Stimulated activated CD8-positive, alpha-beta memory T cell treated with anti-CD3 and anti-CD28 coated beads, Interleukin-15, amount 100 ng/mL, for 24 hours (primary cell): ENCODE results near the gene ASPDH.
A peak's percentile ranks its signal among the peaks of the same experiment; 100 is the strongest.

Source experiments
- DNase-seq: peaks from one replicate; pipeline ENCODE4 v3.0.0-alpha.2; 2020; ENCODE audit warnings: low read depth

ASPDH gene

DNA sequence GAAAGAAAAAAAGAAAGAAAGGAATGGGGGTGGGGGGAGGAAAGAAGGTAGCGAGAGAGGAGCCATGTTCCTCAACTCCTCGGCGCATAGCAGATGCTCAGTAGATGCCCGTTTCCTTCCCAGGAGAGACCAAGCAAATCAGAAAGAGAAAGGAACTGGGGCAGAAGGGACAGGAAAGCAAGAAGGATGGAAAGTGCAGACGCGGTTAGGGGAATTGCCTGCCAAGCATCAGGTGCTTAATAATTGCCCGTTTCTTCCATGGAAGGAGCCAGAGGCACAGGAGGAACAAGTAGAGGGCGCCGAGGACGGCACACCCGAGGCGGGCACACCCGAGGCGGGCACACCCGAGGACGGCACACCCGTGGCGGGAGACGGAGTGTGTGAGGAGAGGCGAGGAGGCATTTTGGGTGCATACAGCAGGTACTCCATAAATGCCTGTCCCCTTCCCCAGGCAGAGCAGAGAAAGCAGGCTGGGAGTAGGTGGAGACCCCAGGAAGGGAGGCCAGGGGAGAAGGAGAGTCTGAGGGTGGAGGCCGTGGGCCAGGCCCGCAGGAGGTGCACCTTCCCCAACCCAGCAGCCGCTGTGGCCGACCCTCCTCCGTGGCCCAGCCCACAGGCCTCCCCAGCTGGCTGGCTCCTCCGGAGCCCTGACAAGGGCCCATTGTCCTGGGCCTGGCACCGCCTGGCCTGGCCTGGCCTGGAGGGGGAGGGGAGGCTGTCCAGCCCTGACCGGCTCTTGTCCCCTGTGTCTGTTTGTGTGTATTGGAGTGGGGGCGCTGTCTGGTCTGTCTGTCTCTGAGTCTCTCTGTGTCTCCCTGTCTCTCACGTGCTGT, 17.3 kb downstream of the ASPDH start:
- DNase-seq: no peak

DNA sequence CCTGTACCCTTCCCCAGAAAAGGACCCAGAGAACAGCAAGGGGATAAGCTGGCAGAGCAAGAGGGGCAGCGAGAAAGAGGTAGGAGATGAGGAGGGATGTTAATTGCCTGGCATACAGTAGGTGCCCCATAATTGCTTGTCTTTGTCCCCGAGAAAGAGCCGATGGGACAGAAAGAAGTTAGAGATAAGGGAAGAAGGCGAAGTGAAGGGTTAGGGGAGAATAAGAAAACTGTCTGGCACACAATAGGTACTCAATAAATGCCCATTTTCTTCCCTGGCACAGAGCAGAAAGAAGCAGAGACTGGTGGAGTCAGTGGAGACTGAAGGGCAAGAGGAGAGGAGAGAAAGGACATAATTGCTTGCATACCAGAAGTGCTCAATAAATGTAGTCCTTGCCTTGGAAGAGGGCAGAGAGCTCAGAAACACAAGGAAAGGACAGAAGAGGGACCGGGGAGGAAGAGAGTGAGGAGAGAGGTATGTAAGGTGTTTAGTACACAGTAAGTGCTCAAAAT, 18.6 kb downstream of the ASPDH start:
- no peak for DNase-seq

DNA sequence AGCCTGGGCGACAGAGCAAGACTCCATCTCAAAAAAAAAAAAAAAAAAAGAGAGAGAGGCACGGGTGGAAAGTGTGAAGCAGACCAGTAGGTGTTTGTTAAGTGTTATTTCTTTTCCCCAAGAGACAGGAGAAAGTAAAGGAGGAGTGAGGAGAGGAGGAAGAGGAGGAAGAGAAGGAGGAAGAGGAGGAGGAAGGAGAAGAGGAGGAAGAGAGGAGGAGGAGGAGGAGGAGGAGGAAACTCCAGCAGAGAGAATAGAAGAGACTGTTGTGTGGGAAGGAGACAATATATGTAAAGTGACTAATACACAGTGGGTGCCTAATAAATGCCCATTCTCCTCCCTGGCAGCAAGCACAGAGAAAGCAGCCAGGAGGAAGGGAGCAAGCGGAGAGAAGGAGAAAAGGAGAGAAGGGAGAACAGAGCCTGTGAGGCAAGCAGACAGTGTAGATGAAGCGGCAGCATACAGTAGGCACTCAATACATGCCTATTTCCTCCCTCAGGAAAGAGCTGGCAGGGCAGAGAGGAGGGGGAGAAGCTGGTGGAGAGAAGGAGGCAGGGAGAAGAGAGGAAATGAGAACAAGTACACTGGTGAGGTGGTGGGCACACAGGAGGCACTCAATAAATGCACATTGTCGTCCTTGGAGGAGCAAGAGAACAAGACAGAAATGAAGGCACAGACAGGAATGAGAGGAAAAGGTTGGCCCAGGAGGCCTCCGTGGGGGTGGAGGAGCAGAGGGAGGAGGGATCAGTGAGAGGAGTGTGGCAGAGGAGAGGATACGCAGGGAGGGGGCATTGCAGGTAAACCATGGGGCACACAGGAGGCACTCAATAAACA, 19.3 kb downstream of the ASPDH start:
- DNase-seq: no peak

DNA sequence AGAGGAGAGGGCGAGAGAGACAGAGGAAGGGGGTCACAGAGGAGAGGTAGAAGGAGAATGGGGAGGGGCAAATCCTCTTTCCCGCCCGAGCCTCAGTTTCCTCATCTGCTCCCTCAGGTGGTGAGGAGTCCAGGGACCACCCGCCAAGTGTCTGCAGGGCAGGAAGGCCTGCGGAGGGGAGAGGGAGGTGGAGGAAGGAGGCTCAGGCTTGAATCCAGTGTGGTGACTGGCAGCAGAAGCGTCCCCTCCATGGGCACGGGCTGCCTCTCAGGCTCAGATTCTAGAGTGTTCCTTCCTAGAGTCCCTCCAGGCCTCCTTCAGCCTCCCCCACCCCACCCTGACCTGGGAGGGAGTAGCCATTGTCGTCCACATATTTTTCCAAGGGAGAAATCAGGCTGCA, 20.5 kb downstream of the ASPDH start:
- DNase-seq: no peak

DNA sequence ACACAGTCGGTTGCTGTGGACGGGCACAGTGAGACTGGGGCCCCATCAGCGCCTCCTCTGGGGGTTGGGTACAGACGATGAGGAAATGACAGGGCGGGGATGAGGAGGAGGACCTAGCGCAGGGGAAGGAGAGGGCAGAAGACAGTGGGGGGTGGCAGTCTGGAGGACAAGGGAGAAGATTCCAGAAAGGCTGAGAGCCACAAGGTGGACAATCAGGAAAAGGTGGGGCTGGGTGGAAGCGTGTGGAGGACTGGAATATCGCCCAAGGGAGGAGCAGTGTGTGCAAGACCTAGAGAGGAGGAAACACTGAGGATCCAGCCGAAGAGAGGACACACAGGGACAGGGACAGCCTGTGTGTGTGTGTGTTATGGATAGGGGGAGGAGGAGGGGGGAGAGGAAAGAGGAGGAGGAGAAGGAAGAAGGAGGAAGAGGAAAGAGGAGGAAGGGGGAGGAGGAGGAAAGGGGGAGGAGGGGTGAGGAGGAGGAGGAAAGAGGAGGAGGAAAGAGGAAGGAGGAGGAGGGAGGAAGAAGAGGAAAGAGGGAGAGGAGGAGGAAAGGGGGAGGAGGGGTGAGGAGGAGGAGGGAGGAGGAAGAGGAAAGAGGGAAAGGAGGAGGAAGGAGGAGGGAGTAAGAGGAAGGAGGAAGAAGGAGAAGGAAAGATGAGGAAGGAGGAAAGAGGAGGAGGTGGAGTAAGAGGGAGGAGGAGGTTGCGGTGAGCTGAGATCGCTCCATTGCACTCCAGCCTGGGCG, 21.2 kb downstream of the ASPDH start:
- no peak for DNase-seq

DNA sequence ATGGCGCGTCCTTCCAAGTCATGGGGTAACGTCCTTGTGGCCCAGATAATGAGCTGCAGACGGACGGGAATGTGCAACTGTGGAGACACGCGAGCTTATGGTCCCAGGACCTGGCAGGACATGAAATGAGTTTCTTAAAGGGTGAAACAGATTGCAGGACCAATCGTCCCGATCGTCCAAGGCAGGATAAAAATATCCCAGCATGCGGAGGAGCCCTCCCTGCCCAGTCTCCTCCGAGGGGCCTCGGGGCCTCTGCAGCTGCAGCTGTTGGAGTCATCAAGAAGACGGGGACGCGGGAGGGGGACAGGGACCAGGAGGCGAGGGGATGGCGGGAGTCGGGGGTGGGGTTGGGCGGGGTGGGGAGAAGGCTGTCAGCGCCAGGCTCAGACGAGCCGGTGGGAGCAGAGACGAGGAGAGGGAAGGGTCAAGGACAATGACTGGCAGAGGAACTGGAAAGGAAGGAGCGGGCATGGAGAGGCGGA, 22.7 kb downstream of the ASPDH start:
- no peak for DNase-seq

DNA sequence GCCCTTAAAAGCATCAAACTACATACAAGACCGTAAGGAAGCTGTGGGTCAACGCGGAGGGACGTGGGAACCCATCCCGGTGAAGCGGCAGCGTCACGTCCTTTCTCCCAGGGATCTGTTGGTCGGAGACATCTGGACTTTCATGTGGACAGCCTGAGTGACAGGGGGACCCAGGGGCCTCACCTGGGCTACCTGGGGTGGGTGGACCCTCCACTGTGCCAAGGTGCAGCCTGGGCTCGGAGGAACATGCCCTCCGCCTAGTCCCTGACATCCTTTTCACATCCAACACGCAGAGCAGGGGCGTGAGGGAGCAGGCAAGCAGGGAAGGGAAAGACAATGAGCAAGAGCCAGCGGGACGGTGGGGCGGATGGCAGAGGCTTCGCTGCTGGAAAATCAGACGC, 23.3 kb downstream of the ASPDH start:
- DNase-seq: no peak

DNA sequence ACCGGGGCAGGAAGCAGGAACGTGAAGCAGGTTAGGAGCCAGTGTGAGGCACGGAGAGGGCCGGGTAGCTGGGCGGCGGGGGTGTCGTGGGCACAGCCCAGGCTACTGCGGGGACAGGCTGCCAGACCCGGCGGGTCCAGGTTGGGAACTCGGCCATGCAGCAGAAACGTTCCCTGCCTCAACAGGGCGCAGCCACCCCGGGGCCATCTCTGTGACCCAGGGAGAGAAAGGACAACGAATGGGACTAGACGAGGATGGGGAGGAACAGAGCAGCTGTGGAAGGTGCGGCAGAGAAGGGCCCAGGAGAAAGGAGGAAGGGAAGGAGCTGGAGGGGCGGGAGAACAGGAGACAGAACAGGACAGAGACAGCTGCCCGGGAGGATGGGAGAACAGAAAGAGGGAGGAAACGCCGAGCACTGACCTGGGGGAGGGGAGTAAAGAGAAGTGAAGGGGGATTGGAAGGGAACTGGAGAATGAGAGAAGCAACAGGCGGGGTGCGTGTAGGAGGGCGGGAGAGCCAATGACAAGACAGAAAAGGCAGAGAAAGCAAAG, 24.2 kb downstream of the ASPDH start:
- no peak for DNase-seq

DNA sequence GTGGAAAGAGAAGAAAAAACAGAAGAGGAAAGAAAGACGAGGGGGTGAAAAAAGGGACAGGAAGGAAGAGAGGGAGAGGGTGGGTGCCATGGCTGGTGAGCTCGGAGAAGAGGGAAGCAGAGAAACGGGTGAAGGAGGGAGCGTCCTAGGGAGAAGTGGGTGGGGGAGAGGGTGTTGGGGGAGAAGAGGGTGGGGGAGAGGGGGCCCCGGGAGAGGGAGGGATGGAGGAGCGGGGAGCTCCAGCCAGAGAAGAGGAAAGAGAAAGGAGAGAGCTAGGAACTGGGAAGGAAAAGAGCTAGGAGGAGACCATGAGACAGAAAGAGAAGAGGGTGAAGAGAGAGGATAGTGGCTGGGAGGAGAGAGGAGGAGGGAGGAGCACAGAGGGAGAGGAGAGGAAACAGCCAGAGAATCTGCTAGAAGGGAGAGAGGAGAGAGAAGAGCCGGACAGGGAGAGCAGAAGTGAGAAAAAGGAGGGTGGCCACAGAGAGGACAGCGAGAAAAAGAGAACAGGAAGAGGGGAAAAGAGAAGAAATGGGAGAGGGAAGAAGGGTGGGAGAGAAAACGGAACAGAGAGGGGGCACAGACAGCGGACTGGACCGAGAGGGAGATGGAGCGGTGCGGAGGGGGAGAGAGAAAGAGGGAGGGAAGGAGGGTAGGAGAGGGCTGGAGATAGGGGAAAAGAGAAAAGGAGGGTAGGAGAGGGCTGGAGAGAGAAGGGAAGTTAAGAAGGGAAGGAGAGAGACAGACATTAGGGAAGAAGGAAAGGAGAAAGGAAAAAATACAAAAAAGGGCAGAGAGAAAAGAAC, 25.1 kb downstream of the ASPDH start:
- no peak for DNase-seq

DNA sequence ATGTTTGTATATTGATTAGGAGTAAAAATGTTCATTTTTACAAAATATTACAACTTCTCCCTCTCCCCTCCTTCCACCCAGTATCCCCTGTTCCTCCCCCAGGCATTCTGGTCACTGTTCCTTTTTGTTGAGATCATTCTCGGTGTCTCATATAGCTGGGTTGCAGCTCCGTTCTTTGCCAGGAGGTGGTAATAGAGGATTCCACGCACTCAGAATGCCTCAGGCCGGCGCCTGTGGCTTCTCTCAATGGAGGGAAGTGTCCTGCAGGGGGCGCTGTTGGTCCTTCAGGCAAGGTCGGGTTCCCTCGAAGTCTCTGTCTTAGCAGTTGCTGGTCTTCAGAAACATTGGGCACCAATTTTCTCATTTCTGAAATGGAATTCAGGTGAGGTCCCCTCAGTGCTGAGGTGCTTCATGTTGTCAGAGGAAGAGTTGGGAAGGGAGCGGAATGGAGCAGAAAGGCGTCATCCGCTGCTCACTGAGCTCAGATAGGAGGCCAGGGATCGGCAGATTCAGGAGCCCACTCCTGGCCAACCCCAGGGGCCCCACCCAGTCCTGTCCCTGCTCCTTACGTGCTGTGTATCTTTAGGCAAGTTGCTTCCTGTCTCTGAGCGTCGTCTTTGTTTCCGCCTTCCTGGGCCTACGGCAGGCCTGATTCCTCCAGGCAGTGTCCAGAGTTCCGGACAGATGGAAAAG, 26.7 kb downstream of the ASPDH start:
- DNase-seq: peak; percentile 57

DNA sequence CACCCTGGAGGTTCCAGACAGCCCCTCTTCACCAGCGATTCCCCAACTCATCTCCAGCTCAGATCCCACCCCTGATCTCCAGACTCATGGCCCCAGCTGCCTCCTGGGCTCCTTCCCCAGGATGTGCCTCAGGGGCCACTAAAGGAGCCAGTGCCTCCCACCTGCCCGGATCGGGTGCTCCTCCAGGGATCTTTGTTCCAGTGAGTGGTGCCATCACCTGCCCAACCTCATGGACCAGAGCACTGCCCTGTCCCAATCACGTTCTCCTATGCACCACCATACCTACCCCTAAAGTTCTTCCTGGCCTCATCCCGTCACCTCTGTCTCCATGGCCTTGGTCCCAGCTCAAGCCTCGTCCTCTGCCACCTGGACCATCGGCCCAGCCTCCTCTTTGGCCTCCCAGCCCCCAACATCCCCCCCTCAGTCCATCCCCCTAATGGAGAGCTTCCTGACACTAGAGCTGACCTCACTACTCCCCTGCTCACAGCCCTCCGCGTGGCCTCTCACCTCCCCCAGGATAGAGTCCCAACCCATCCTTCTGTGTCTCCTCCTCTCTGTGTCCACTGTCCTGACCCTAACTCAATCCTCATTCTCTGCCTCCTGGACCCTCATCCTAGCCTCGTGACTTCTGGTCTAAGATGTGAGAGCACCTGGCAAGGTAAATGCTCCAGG, 28.3 kb downstream of the ASPDH start:
- DNase-seq: no peak

DNA sequence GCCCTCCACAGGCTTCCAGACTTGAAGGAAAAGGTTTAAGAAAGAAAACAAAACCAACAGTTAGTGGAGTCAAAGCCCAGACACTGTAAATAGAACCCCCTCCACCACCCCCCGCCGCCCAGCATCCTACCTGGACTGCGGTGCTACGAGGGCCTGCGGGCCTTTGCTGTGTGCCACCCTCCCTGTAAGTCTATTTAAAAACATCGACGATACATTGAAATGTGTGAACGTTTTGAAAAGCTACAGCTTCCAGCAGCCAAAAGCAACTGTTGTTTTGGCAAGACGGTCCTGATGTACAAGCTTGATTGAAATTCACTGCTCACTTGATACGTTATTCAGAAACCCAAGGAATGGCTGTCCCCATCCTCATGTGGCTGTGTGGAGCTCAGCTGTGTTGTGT, 30.8 kb downstream of the ASPDH start:
- no peak for DNase-seq

DNA sequence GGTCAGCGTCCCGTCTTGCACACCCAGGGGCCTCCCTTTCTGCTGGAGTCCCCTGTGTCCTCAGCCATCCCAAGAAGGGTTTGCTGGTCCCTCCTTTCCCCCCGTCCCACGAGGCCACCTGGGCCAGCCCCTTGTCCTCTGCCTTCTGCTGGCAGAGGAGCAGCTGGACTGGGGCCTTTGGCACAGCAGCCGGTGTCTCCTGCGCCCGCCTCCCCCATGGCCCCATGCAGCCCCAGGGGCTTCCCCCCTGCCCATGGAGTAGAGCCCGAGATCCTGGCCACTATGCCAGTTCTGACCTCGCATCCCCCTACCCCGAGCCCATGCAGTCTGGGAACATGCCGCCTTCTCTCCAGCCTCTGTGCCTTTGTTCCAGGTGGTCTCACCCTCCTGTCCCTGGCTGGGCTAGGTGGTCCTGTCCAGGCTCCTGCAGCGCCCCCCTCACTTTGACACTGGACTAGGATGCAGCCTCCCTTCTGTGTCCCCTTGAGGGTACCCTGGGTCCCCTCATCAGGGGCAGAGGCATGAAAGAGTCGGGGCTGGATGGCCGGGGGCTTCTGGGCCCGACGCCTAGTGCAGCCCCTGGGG, 31.4 kb downstream of the ASPDH start:
- no peak for DNase-seq

DNA sequence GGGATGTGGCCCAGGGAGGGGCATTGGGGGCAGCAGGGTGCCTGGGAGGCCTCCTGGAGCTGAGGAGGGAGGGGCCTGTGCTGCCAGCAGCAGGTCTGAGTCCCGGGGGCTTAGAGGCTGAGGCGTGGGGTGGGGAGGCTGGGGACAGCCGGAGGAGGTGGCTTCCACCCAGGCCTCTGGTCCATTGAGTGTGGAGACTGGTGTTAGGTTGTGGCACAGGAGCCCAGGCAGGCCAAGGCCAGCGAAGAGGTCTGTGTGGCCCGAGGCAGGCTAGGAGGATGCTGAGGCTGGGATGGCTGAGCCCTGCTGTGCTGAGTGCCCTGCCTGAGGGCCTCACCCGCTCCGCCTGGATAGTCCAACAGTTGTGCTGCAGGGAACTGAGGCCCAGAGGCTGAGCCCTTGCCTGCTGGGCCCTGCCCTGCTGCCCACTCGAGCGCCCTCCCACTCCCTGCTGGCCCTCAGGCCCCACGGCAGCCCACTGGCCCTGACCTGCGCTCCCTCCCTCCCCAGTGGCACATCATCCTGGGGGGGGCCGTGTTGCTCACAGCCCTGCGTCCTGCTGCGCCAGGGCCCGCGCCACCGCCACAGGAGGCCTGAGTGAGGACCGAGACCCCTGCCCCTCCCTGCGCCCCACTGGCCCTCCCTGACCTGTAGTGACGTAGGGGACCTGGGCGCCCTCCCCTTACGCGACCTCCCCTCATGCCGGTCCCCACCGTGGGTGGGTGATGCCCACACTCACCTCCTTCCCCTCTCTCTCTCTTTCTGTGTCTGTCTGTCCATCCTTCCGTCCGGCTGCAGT, 32.2 kb downstream of the ASPDH start:
- DNase-seq: no peak

DNA sequence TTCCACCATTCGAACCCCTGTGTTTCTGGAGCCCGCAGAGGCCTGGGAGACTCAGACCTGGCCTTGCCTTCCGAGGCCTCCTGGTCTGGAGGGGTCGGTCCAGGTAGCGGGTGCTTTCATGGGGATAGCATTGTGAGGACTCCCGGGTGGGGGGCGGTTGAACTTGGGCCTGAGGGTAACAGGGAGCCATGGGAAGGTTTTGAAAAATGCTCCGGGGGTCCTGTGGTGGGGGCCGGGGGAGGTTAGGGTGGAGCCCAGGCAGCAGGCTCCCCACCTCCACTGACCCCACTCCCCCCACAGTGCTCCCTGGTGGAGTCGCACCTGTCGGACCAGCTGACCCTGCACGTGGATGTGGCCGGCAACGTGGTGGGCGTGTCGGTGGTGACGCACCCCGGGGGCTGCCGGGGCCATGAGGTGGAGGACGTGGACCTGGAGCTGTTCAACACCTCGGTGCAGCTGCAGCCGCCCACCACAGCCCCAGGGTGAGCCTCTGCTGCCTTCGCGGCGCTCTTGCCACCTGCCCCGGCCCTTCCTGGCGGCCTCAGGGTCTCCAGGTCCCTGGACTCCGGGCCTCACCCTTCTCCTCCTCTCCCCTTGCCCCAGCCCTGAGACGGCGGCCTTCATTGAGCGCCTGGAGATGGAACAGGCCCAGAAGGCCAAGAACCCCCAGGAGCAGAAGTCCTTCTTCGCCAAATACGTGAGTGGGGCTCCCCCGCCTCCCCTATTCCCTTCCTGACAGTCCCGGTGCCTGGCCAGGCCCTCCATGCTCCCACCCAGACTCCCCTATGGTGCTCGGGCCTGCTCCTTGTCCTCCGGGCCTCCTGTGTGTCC, 33.2 kb downstream of the ASPDH start:
- DNase-seq: no peak

DNA sequence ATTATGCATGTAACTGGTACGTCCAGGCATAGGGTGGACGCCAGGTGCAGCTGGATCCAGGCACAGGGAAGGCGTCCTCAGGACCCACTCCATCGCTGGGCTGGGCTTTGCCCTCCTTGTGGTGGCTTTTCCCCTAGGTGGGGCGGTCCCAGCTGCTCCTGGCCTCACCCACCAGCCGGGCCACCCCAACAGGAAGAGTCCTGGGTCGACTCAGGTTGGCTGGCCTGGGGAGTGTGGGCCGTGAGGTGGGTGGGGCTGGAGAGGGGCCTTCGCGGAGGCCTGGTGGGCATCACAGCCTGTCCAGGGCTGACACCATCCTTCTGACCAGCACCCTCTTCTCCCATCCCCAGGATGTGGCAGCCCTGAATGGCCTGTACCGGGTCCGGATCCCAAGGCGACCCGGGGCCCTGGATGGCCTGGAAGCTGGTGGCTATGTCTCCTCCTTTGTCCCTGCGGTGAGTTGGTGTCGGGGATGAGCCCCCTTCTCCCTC, 33.9 kb downstream of the ASPDH start:
- DNase-seq: no peak

DNA sequence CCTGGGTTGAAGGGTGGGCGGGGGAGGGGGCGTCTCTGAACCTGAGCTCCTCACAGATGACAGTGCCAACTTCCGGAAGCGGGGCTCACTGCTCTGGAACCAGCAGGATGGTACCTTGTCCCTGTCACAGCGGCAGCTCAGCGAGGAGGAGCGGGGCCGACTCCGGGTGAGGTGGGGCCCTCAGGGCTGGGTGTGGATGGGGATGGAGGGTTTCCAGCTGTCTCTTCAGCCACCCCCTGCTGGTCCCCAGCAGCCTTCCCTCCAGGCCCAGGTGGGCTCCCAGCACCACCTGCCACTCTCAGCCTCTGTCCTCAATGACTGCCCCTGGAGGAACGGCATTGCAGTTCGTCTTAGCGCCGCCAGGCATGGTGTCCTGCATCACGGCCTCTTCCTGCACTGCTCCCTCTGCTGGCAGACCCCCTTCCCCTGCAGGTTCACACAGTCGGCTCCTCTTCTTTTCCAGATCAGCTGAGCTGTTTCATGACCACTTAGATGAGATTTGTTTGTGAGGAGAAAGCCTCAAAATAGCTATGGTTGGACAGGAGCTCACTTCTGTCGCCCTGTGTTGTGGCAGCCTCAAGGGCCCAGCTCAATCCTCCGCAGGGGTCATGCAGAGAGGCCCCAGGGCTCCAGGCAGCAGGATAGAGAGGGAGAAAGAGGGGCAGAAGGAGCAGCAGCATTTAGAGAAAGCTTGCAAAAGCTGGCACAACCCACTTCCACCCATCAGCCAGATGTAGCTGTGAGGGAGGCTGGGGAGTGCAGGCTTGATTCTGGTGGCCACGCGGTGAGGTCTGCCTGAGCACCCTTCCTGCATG, 34.6 kb downstream of the ASPDH start:
- no peak for DNase-seq
